H9 (cell line): ENCODE data around the gene IZUMO2. TPM values are rescaled to one million over a fixed set of nuclear protein-coding genes. Genes with fewer than 3 reads are reported as not detected.

Source experiments
- DNase-seq: peaks from one replicate; pipeline ENCODE4 v3.0.0-alpha.2; 2017
- H2AFZ ChIP-seq: one replicate; pipeline ENCODE4 v1.6.1; 2013; ENCODE audit warnings: mild to moderate bottlenecking, low read length, control low read depth, moderate library complexity
- H2AK5ac ChIP-seq: 2 replicates; pipeline ENCODE4 v1.6.1; 2013; ENCODE audit warnings: low read length, control low read depth, mixed read lengths; ENCODE audit not compliant: insufficient read length
- H2BK120ac ChIP-seq: one replicate; pipeline ENCODE4 v1.6.1; 2013; ENCODE audit warnings: low read depth, mild to moderate bottlenecking, low read length, control low read depth, inconsistent platforms; ENCODE audit not compliant: poor library complexity, severe bottlenecking
- H2BK12ac ChIP-seq: 2 replicates; pipeline ENCODE4 v1.6.1; 2013; ENCODE audit warnings: low read length, control low read depth, mixed read lengths, low read depth; ENCODE audit not compliant: insufficient read length
- H2BK15ac ChIP-seq: 2 replicates; pipeline ENCODE4 v1.6.1; 2013; ENCODE audit warnings: low read depth, low read length, control low read depth
- H2BK20ac ChIP-seq: one replicate; pipeline ENCODE4 v1.6.1; 2013; ENCODE audit warnings: low read depth, mild to moderate bottlenecking, low read length, control low read depth, inconsistent platforms; ENCODE audit not compliant: poor library complexity, severe bottlenecking
- H2BK5ac ChIP-seq: 2 replicates; pipeline ENCODE4 v1.6.1; 2013; ENCODE audit warnings: low read length, control low read depth, mixed read lengths; ENCODE audit not compliant: insufficient read length
- H3K14ac ChIP-seq: 2 replicates; pipeline ENCODE4 v1.6.1; 2013; ENCODE audit warnings: low read length, control low read depth; ENCODE audit not compliant: insufficient read depth
- H3K18ac ChIP-seq: 2 replicates; pipeline ENCODE4 v1.6.1; 2013; ENCODE audit warnings: low read depth, mild to moderate bottlenecking, mixed read lengths, low read length, control low read depth; ENCODE audit not compliant: insufficient read length
- H3K23ac ChIP-seq: 2 replicates; pipeline ENCODE4 v1.6.1; 2013; ENCODE audit warnings: low read length, control low read depth, mixed read lengths, low read depth; ENCODE audit not compliant: insufficient read length
- H3K23me2 ChIP-seq: 2 replicates; pipeline ENCODE4 v1.6.1; 2013; ENCODE audit warnings: low read depth, mild to moderate bottlenecking, mixed read lengths, low read length, control low read depth; ENCODE audit not compliant: insufficient read length, poor library complexity, severe bottlenecking
- H3K27ac ChIP-seq: 2 replicates; pipeline ENCODE4 v1.5.1; 2013; ENCODE audit warnings: low read length, control low read depth, mixed read lengths, low read depth; ENCODE audit not compliant: insufficient read length
- H3K27me3 ChIP-seq: 2 replicates; pipeline ENCODE4 v1.6.1; 2013; ENCODE audit warnings: low read length, control low read depth, inconsistent platforms; ENCODE audit not compliant: insufficient read depth
- H3K4ac ChIP-seq: 2 replicates; pipeline ENCODE4 v1.6.1; 2013; ENCODE audit warnings: low read depth, mild to moderate bottlenecking, control low read depth, inconsistent platforms, low read length, moderate library complexity
- H3K4me1 ChIP-seq: 2 replicates; pipeline ENCODE4 v1.6.1; 2013; ENCODE audit warnings: low read length, control low read depth, inconsistent platforms; ENCODE audit not compliant: insufficient read depth
- H3K4me2 ChIP-seq: 2 replicates; pipeline ENCODE4 v1.6.1; 2013; ENCODE audit warnings: low read length, control low read depth, mixed read lengths; ENCODE audit not compliant: insufficient read length, insufficient read depth
- H3K56ac ChIP-seq: 2 replicates; pipeline ENCODE4 v1.6.1; 2013; ENCODE audit warnings: low read depth, mild to moderate bottlenecking, mixed read lengths, low read length, control low read depth; ENCODE audit not compliant: insufficient read length
- H3K79me1 ChIP-seq: 2 replicates; pipeline ENCODE4 v1.6.1; 2013; ENCODE audit warnings: low read depth, mild to moderate bottlenecking, moderate library complexity, low read length, control low read depth, inconsistent platforms; ENCODE audit not compliant: insufficient read depth, poor library complexity, severe bottlenecking
- H3K79me2 ChIP-seq: 2 replicates; pipeline ENCODE4 v1.6.1; 2013; ENCODE audit warnings: low read length, control low read depth, inconsistent platforms; ENCODE audit not compliant: insufficient read depth
- H3K9ac ChIP-seq: 2 replicates; pipeline ENCODE4 v1.6.1; 2013; ENCODE audit warnings: low read length, control low read depth, mixed read lengths; ENCODE audit not compliant: insufficient read length; ENCODE audit errors: extremely low read depth
- H3K9me3 ChIP-seq: one replicate; pipeline ENCODE4 v1.6.1; 2013; ENCODE audit warnings: low read depth, low read length, inconsistent platforms; ENCODE audit not compliant: control insufficient read depth
- H3T11ph ChIP-seq: one replicate; pipeline ENCODE4 v1.6.1; 2013; ENCODE audit warnings: mild to moderate bottlenecking, low read length, control low read depth, inconsistent platforms
- H4K20me1 ChIP-seq: one replicate; pipeline ENCODE4 v1.6.1; 2013; ENCODE audit not compliant: control insufficient read depth, insufficient read length, insufficient read depth
- H4K5ac ChIP-seq: 2 replicates; pipeline ENCODE4 v1.6.1; 2013; ENCODE audit warnings: low read depth, mild to moderate bottlenecking, mixed read lengths, low read length, control low read depth; ENCODE audit not compliant: insufficient read length
- H4K8ac ChIP-seq: replicated peaks from 2 replicates; pipeline ENCODE4 v1.6.1; 2013; ENCODE audit warnings: low read length, control low read depth, mixed read lengths, low read depth; ENCODE audit not compliant: insufficient read length
- H4K91ac ChIP-seq: 2 replicates; pipeline ENCODE4 v1.6.1; 2013; ENCODE audit warnings: low read depth, mild to moderate bottlenecking, moderate library complexity, mixed read lengths, low read length, control low read depth; ENCODE audit not compliant: insufficient read length
- H3K27ac Mint-ChIP-seq, 3 experiments: 2 replicates in 2 of 3; 3 replicates in 1 of 3; pipeline ENCODE4 v1.8.0; 2020 to 2021; ENCODE audit warnings: mixed read lengths in 3 of 3, mild to moderate bottlenecking in 1 of 3, moderate library complexity in 1 of 3
- H3K27me3 Mint-ChIP-seq: 2 replicates; pipeline ENCODE4 v1.8.0; 2021; ENCODE audit warnings: low read depth, mild to moderate bottlenecking, moderate library complexity, mixed read lengths
- H3K36me3 Mint-ChIP-seq, 3 experiments: 2 replicates in 2 of 3; 3 replicates in 1 of 3; pipeline ENCODE4 v1.8.0; 2020 to 2021; ENCODE audit warnings: low read depth in 3 of 3, mixed read lengths in 3 of 3; ENCODE audit not compliant: insufficient read depth in 1 of 3
- H3K4me1 Mint-ChIP-seq, 2 experiments: 2 replicates each; pipeline ENCODE4 v1.8.0; 2020; ENCODE audit warnings: mixed read lengths in 2 of 2
- H3K4me3 Mint-ChIP-seq, 2 experiments: 2 replicates in 1 of 2; 3 replicates in 1 of 2; pipeline ENCODE4 v1.8.0; 2020 to 2021; ENCODE audit warnings: mild to moderate bottlenecking in 2 of 2, mixed read lengths in 2 of 2, moderate library complexity in 1 of 2
- H3K9me3 Mint-ChIP-seq, 2 experiments: 2 replicates in 1 of 2; 3 replicates in 1 of 2; pipeline ENCODE4 v1.8.0; 2020; ENCODE audit warnings: mild to moderate bottlenecking in 2 of 2, mixed read lengths in 2 of 2, moderate library complexity in 1 of 2
- WGBS: extraction: QIAGEN DNeasy Blood & Tissue Kit; methylation state at CpG from one replicate; pipeline ENCODE4 v1.1.7; 2013; ENCODE audit warnings: missing lambda C conversion rate, low lambda C conversion rate, mixed read lengths; ENCODE audit not compliant: insufficient read length; ENCODE audit errors: extremely low coverage; 5-methylcytosine and 5-hydroxymethylcytosine counted together
- total RNA-seq: library from RNA; stranded (reverse); gene quantifications from 2 replicates; pipeline ENCODE4 v1.2.1, GENCODE V29; 2021
- TF ChIP-seq, protein P1 (sequence below): fragments of 200-600 bp; sonication (generic); conservative IDR thresholded peaks from 3 replicates; pipeline ENCODE4 v1.8.0; 2021; ENCODE audit warnings: antibody characterized with exemption, mild to moderate bottlenecking

IZUMO2 gene
- total RNA-seq, 1 experiment from 2014 or later, result not detected

DNA sequence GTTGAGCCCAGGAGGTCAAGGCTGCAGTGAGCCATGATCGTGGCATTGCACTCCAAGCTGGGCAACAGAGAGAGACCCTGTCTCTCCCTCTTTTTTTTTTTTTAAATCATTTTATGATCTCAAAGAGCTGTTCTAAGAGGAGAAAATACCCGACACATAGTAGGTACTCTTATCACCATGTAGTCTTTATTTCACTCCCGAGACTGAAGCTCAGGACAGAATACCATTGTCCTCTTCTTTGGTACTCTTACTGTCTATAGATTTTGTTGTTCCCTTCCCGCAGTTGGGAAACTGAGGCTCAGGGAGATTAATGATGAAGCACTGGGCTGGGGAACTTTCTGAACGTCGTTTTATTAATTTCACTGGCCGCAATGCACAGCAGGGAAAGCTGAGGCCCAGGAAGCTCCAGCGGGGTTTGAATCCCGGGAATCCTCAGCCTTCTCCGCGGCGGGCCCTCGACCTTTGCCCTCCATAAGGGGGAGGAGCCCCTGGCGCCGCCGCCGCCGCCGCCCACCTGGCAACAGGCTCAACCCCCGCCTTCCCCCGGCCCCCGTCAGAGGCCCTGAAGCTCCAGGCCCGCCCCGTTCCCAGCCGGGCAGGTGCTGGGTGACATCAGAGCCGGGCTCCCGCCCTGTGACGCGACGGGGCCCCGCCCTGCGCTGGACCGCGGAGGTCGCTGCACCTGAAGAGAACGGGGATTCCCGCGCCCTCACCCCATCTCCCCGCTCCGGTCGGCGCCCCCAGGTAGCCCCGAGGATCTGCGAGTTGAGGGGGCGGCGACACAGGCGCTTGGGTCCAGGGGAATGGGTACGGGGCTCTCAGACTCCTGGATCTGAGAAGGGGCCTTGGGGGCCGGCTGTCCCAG, 42.0 kb upstream of the IZUMO2 start:
- Histone ChIP-seq H2AK5ac (no peak overlapping the region), H3K79me1 (no peaks in the 10 kb centered on the region), H3T11ph (no peak overlapping the region), H3K4me1 (no peaks in the 10 kb centered on the region), H3K9ac (no peak overlapping the region), H3K27ac (no peak overlapping the region), H4K8ac (no peak overlapping the region), H3K27me3 (no peaks in the 10 kb centered on the region), H4K5ac (no peak overlapping the region), H4K91ac (no peak overlapping the region), H3K9me3 (no peaks in the 10 kb centered on the region), H2BK120ac (no peak overlapping the region), H3K14ac (no peak overlapping the region), H3K56ac (no peak overlapping the region), H3K79me2 (no peaks in the 10 kb centered on the region), H3K4ac (no peak overlapping the region), H3K18ac (peak overlapping the region; percentile 23), H2AFZ (no peak overlapping the region), H3K23ac (no peak overlapping the region), H4K20me1 (no peaks in the 10 kb centered on the region), H2BK20ac (no peak overlapping the region), H3K23me2 (peaks cover 9% of the 10 kb centered on the region), H2BK12ac (no peak overlapping the region), H2BK15ac (no peak overlapping the region), H2BK5ac (no peak overlapping the region), H3K4me2 (peak overlapping the region; percentile 20)
- Mint-ChIP-seq H3K4me3 (peak overlapping the region; percentile 69 to 80), H3K27ac (peak overlapping the region in 1 of 3 experiments; percentile 88; a peak in 2 of 7 replicates), H3K4me1 (peaks cover 3 to 18% of the 10 kb centered on the region in 2 experiments), H3K9me3 (no peaks in the 10 kb centered on the region), H3K36me3 (peaks cover 0 to 2% (median 0%) of the 10 kb centered on the region in 3 experiments; a peak in 2 of 7 replicates), H3K27me3 (peaks cover 36% of the 10 kb centered on the region)
- TF ChIP-seq, protein P1, sequence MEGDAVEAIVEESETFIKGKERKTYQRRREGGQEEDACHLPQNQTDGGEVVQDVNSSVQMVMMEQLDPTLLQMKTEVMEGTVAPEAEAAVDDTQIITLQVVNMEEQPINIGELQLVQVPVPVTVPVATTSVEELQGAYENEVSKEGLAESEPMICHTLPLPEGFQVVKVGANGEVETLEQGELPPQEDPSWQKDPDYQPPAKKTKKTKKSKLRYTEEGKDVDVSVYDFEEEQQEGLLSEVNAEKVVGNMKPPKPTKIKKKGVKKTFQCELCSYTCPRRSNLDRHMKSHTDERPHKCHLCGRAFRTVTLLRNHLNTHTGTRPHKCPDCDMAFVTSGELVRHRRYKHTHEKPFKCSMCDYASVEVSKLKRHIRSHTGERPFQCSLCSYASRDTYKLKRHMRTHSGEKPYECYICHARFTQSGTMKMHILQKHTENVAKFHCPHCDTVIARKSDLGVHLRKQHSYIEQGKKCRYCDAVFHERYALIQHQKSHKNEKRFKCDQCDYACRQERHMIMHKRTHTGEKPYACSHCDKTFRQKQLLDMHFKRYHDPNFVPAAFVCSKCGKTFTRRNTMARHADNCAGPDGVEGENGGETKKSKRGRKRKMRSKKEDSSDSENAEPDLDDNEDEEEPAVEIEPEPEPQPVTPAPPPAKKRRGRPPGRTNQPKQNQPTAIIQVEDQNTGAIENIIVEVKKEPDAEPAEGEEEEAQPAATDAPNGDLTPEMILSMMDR, result no peak
- DNase-seq, result peak; percentile 96
- WGBS, result no CpG with 5 or more reads among the region's 49 CpGs
